ENCODE data around the gene LTK.

LTK gene

GRCh38 chr15:41486286-41486685 lies 27.3 kb downstream of the LTK start:
- H3K4me3 ChIP-seq (ENCODE audit: low read depth, low read length) = no peak overlapping the region
- no peak overlapping the region for H3K27ac ChIP-seq
- peaks cover 17% of the 10 kb centered on the region for H3K36me3 ChIP-seq
- no peak for DNase-seq
- no peaks in the 10 kb centered on the region for H3K9me3 ChIP-seq (ENCODE audit: severe bottlenecking)
- TF ChIP-seq, protein P1, sequence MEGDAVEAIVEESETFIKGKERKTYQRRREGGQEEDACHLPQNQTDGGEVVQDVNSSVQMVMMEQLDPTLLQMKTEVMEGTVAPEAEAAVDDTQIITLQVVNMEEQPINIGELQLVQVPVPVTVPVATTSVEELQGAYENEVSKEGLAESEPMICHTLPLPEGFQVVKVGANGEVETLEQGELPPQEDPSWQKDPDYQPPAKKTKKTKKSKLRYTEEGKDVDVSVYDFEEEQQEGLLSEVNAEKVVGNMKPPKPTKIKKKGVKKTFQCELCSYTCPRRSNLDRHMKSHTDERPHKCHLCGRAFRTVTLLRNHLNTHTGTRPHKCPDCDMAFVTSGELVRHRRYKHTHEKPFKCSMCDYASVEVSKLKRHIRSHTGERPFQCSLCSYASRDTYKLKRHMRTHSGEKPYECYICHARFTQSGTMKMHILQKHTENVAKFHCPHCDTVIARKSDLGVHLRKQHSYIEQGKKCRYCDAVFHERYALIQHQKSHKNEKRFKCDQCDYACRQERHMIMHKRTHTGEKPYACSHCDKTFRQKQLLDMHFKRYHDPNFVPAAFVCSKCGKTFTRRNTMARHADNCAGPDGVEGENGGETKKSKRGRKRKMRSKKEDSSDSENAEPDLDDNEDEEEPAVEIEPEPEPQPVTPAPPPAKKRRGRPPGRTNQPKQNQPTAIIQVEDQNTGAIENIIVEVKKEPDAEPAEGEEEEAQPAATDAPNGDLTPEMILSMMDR (IDR thresholded peaks at IDR 0.05; ENCODE audit: low read depth, low read length) = no peak
- H3K27me3 ChIP-seq (ENCODE audit: insufficient read depth, low read depth, severe bottlenecking) = no peaks in the 10 kb centered on the region

GRCh38 chr15:41484937-41485625 lies 28.5 kb downstream of the LTK start:
- Histone ChIP-seq H3K36me3 (peaks cover 25% of the 10 kb centered on the region), H3K27ac (no peak overlapping the region), H3K27me3 (ENCODE audit: insufficient read depth, low read depth, severe bottlenecking) (no peaks in the 10 kb centered on the region), H3K9me3 (ENCODE audit: severe bottlenecking) (no peaks in the 10 kb centered on the region), H3K4me3 (ENCODE audit: low read depth, low read length) (no peak overlapping the region)
- DNase-seq = no peak
- TF ChIP-seq, protein P1 (IDR thresholded peaks at IDR 0.05; ENCODE audit: low read depth, low read length) = no peak

- Histone ChIP-seq H3K9me3 (ENCODE audit: severe bottlenecking) (no peaks in the 10 kb centered on the region), H3K4me3 (ENCODE audit: low read depth, low read length) (no peak overlapping the region), H3K27me3 (ENCODE audit: insufficient read depth, low read depth, severe bottlenecking) (no peaks in the 10 kb centered on the region), H3K27ac (no peak overlapping the region), H3K36me3 (peaks cover 41% of the 10 kb centered on the region)
- no peak for DNase-seq
- TF ChIP-seq, protein P1 (IDR thresholded peaks at IDR 0.05; ENCODE audit: low read depth, low read length) = no peak
Observed at GRCh38 chr15:41483519-41483918, 30.1 kb downstream of the LTK start.

- Histone ChIP-seq H3K4me3 (ENCODE audit: low read depth, low read length) (no peak overlapping the region), H3K9me3 (ENCODE audit: severe bottlenecking) (no peaks in the 10 kb centered on the region), H3K27ac (no peak overlapping the region), H3K27me3 (ENCODE audit: insufficient read depth, low read depth, severe bottlenecking) (no peaks in the 10 kb centered on the region), H3K36me3 (peaks cover 42% of the 10 kb centered on the region)
- no peak for DNase-seq
- TF ChIP-seq, protein P1 (IDR thresholded peaks at IDR 0.05; ENCODE audit: low read depth, low read length) = no peak
Observed at GRCh38 chr15:41483115-41483514, 30.5 kb downstream of the LTK start.

DNA sequence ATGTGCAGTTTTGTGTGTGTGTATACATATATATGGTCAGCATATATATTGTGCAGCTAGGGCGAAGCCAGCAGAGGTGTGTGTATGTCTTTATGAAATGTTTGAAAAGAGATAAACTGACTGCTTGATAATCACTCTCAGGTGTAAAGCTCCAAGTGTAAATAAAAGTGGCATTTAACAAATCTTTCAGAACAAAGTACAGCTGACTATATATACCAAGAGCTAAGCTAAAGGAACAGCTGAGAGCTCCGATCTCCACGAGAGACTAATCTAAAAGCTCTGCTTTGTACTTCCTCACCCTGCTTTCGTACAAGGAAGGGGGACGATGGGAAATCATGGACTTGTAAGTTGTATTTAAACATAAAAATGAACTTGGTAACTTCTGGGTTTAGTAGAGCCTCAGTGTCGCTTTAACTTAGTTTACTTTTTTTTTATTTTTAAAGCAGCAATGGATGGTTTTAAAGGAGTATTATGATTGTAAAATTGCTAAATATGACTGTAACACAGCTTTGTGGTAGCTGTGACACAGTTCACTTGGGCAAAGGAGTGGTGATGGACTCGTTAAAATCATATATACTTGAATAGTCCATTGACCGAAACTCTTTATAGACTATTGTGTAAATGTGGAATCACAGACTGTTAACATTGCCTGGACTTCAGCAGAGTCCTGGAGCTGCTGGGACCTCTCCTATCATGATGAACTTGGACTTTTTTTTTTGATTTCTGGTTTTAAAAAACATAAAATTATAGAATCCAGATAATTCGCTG lies 31.3 kb downstream of the LTK start:
- Histone ChIP-seq H3K27ac (no peak overlapping the region), H3K4me3 (ENCODE audit: low read depth, low read length) (no peak overlapping the region), H3K9me3 (ENCODE audit: severe bottlenecking) (no peaks in the 10 kb centered on the region), H3K36me3 (peaks cover 50% of the 10 kb centered on the region), H3K27me3 (ENCODE audit: insufficient read depth, low read depth, severe bottlenecking) (no peaks in the 10 kb centered on the region)
- DNase-seq = no peak
- TF ChIP-seq, protein P1 (IDR thresholded peaks at IDR 0.05; ENCODE audit: low read depth, low read length) = no peak
